GM12875 (cell line): ENCODE results near the gene DNAJC9.

Experiments used
- H3K4me3 ChIP-seq: one replicate; pipeline ENCODE4 v1.5.1; 2011; ENCODE audit warnings: low read depth, low read length, control low read depth
- TF ChIP-seq, protein P1 (sequence below): IDR thresholded peaks from 2 replicates; pipeline ENCODE4 v1.5.1; 2011; ENCODE audit warnings: low read depth, mild to moderate bottlenecking, control low read depth, inconsistent platforms, low read length, moderate library complexity, borderline replicate concordance; ENCODE audit not compliant: insufficient read depth

DNAJC9 gene

DNA sequence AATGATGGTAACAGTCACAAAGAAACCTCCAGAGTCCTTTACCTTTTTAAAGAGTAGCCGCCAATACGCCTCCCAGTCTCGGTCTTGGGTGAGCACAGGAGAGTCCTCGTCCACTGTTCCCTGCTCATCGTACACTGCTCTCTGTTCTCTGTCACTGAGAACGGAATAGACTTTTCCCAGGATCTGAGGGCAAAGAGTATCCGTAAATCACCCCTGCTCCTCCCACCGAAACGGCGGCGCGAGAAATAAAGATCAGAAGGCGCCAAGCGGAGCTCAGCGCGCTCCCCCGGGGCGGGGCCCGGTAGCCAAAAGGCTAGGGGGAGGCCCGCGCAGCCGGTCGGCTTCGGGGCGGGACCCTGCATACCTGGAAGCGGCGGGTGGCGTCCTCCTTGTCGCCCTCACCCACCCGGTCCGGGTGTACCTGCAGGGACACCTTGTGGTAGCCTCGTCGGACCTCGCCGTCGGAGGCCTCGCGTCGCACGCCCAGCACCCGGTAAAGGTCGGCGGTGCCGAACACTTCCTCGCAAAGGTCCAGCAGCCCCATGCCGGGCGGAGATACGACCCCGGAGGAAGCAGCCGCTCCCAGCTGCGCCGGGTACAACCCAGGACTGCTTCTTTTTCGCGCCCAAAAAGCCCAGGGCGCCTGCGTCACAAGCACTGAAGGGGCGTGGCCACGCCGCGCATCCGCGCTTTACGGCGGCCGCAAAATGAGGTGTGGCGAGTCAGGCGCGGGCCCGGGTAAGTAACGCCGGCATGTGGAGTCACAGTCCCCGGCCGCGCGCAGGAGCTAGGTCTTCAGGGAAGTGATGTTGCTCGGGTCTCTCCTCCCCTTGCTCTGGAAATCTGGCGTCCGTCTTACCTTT is at the start of gene DNAJC9:
Gene DNAJC9 (minus strand): TSS at position 610 of the 863 bp plus-strand sequence. CDS start 66 bp downstream, at position 544.
- TF ChIP-seq, protein P1, sequence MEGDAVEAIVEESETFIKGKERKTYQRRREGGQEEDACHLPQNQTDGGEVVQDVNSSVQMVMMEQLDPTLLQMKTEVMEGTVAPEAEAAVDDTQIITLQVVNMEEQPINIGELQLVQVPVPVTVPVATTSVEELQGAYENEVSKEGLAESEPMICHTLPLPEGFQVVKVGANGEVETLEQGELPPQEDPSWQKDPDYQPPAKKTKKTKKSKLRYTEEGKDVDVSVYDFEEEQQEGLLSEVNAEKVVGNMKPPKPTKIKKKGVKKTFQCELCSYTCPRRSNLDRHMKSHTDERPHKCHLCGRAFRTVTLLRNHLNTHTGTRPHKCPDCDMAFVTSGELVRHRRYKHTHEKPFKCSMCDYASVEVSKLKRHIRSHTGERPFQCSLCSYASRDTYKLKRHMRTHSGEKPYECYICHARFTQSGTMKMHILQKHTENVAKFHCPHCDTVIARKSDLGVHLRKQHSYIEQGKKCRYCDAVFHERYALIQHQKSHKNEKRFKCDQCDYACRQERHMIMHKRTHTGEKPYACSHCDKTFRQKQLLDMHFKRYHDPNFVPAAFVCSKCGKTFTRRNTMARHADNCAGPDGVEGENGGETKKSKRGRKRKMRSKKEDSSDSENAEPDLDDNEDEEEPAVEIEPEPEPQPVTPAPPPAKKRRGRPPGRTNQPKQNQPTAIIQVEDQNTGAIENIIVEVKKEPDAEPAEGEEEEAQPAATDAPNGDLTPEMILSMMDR, result no peak
- H3K4me3 ChIP-seq, result peak within 1 kb of the TSS; percentile 77

- H3K4me3 ChIP-seq, result no peak overlapping the region
- TF ChIP-seq, protein P1, result no peak
These were observed 46.4 kb upstream of the DNAJC9 start for GRCh38 chr10:73293461-73293860.

DNA sequence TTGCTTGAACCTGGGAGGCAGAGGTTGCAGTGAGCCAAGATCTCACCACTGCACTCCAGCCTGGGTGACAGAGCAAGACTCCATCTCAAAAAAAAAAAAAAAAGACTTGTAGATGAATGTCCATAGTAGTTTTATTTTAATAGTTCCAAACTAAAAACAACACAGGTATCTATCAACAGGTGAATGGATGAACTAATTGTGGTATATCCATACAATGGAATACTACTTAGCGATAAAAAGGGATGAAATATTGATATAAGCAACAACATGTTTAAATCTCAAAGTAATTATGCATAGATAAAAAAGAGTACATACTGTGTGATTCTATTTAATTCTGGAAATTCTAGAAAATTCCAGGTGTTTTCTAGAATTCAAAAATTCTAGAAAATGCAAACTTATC is 42.9 kb upstream of the DNAJC9 start:
- H3K4me3 ChIP-seq, result no peak overlapping the region
- TF ChIP-seq, protein P1, result no peak

GRCh38 chr10:73287441-73287840 is 40.4 kb upstream of the DNAJC9 start:
- TF ChIP-seq, protein P1, result no peak

GRCh38 chr10:73281097-73281496 is 34.0 kb upstream of the DNAJC9 start:
- H3K4me3 ChIP-seq, result no peak overlapping the region
- TF ChIP-seq, protein P1, result no peak

More at GRCh38 chr10:73287441-73287840, 40.4 kb upstream of the DNAJC9 start:
- no peak overlapping the region for H3K4me3 ChIP-seq

- TF ChIP-seq, protein P1, result no peak
- no peak overlapping the region for H3K4me3 ChIP-seq
These were observed 17.4 kb upstream of the DNAJC9 start for GRCh38 chr10:73264423-73264822.
